PC-3 (cell line): ENCODE measurements around the gene PLK5. TPM values are rescaled to one million over a fixed set of nuclear protein-coding genes. Genes with fewer than 3 reads are reported as not detected.

Experiments
- total RNA-seq: library from RNA; depleted of rRNA; stranded (reverse); fragments of >200 nt; gene quantifications from 2 replicates; pipeline ENCODE4 v1.2.3, GENCODE V29; 2014; rRNA removed

The PLK5 gene
- total RNA-seq, 1 experiment from 2014 or later = not detected

Other genes with a start within 250 kb of the PLK5 start
- gene FAM174C, start 248.5 kb upstream of the PLK5 start, total RNA-seq = 110 and 133 TPM in 2 replicates
- gene EFNA2, start 238.2 kb upstream of the PLK5 start, total RNA-seq = not detected in 2 replicates
- 102 and 111 TPM in 2 replicates for gene NDUFS7, start 140.2 kb upstream of the PLK5 start, total RNA-seq
- 74.9 and 75.6 TPM in 2 replicates for gene GAMT, start 122.5 kb upstream of the PLK5 start, total RNA-seq
- 177 and 178 TPM in 2 replicates for gene DAZAP1, start 116.5 kb upstream of the PLK5 start, total RNA-seq
- gene RPS15, start 85.7 kb upstream of the PLK5 start, total RNA-seq = 1,797 and 2,672 TPM in 2 replicates
- gene APC2, start 74.0 kb upstream of the PLK5 start, total RNA-seq = 0.29 and 1.4 TPM in 2 replicates
- gene C19orf25, start 44.9 kb upstream of the PLK5 start, total RNA-seq = 45.0 and 54.9 TPM in 2 replicates
- gene PCSK4, start 33.7 kb upstream of the PLK5 start, total RNA-seq = 3.9 and 5.7 TPM in 2 replicates
- 27.2 and 34.7 TPM in 2 replicates for gene REEP6, start 32.9 kb upstream of the PLK5 start, total RNA-seq
- 1.7 and 5.0 TPM in 2 replicates for gene ADAMTSL5, start 11.1 kb upstream of the PLK5 start, total RNA-seq
- 64.0 and 89.2 TPM in 2 replicates for gene MEX3D, start 44.2 kb downstream of the PLK5 start, total RNA-seq
- 131 and 164 TPM in 2 replicates for gene MBD3, start 68.8 kb downstream of the PLK5 start, total RNA-seq
- gene UQCR11, start 81.4 kb downstream of the PLK5 start, total RNA-seq = 148 and 157 TPM in 2 replicates
- gene TCF3, start 128.5 kb downstream of the PLK5 start, total RNA-seq = 147 and 196 TPM in 2 replicates
- 1.4 and 2.0 TPM in 2 replicates for gene ONECUT3, start 229.4 kb downstream of the PLK5 start, total RNA-seq